Activated CD8-positive, alpha-beta memory T cell treated with anti-CD3 and anti-CD28 coated beads for 36 hours (primary cell): Measurements from ENCODE around the gene GPR26. TPM values are rescaled to one million over a fixed set of nuclear protein-coding genes. Genes with fewer than 3 reads are reported as not detected.

ENCODE experiments used
- CTCF ChIA-PET: fragments of 350-600 bp; sonication (Branson Sonifier 250); formaldehyde crosslinking; loops from one replicate; lab custom pipeline; 2021; ENCODE audit warnings: antibody characterized with exemption; lab: Charles Lee
- POLR2A ChIA-PET: fragments of 350-600 bp; sonication (Branson Sonifier 250); formaldehyde crosslinking; loops from one replicate; lab custom pipeline; 2021; ENCODE audit warnings: antibody characterized with exemption; lab: Charles Lee
- total RNA-seq, 2 experiments: library from RNA; stranded (reverse); gene quantifications; one replicate each; pipeline ENCODE4 v1.2.3, GENCODE V29; 2021

Gene GPR26
- total RNA-seq, 2 experiments from 2014 or later, result not detected

DNA sequence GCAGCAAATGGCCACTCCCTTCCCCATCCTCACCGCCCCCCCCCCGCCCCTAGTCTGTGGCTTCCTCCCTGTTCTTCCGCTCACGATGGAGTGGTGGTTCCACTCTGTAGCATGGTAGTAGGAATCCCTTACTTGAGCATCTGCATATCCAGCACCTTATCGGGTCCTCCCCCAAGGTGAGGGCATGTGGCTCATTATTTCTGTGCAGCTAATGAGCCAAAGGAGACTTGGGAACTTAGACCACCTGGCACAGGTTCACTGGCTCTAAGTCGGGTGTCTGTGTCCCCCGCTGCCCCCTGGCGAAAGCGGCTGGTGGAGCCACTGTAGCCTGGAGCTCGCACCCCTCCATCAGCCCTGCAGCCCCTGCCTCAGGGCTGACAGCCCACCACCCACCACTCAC is 22.8 kb upstream of the GPR26 start:
- ChIA-PET POLR2A (no interaction called here), CTCF (no interaction called here)

- ChIA-PET CTCF (no interaction called here), POLR2A (no interaction called here)
These were observed 21.1 kb upstream of the GPR26 start for GRCh38 chr10:123645016-123645415.

GRCh38 chr10:123645615-123646014 is 20.5 kb upstream of the GPR26 start:
- POLR2A ChIA-PET, result no interaction called here
- CTCF ChIA-PET, result no interaction called here

GRCh38 chr10:123648595-123648994 is 17.6 kb upstream of the GPR26 start:
- ChIA-PET CTCF (no interaction called here), POLR2A (no interaction called here)

DNA sequence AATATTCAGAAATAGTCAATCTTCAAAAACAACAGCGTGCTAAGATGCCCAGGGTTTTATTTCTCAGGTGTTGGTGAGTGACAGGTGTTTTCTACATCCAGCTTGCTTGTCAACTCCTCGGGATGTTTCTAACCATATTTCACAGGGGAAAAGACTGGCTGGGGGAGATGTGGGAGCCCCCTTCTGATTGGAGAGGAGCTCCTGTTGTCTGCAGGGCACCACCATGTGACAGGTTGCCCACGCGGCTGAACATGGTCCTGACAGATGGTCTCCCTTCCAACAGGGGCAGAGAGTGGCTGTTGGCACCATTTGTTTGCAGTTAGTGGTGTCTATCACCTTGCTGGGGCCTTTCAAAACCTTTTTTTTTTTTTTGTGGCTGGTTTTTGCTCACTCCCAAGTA is 16.5 kb upstream of the GPR26 start:
- ChIA-PET POLR2A (no interaction called here), CTCF (no interaction called here)

DNA sequence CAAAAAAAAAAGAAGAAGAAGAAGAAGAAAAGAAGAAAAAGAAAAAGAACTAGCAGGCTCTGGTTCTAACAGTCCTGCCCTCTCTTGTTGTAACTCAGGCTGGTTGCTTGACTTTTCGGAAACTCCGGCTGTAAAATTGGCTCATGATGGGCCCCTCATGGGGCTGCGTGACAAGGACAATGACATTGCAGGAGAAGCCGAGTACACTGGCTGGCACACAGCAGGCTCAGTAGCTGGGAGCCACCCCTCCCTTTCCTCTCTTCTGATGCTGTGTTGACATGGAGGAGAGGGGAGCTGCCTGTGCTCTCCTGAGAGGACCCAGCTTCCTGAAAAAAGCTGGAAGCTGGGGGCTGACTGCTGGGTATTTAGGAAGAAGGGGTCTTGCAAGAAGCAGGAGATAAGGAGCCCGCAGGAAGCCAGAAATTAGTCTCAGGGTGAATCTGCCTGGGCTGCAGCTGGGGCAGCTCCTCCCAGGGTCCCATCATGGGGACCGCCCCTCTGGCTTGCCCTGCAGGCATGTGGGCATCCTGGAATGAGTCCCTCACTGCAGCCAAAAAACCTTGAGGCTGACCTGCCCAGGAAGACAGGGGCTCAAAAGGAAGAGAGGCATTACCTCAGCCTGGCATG is 14.6 kb upstream of the GPR26 start:
- CTCF ChIA-PET, result no interaction called here
- POLR2A ChIA-PET, result no interaction called here

- CTCF ChIA-PET, result no interaction called here
- POLR2A ChIA-PET, result no interaction called here
These were observed 10.4 kb upstream of the GPR26 start for GRCh38 chr10:123655751-123656150.

DNA sequence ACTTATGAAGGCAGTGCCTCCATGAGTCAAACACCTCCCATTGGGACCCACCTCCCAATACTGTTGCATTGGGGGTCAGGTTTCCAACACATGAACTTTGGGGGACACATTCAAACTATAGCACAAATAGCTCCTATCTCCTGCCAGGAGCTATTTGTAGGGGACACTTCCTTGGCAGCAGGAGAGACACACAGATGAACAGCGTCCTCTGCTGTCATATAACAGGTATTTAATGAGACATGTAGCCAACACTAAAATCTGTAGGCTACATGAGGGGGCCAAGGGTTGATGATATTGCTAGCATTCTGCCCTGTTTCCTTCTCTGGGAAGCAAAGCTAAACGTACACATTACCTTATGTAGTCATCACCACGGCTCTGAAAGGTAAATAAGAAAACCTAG is 2.6 kb upstream of the GPR26 start:
- POLR2A ChIA-PET, result no interaction called here
- CTCF ChIA-PET, result no interaction called here

DNA sequence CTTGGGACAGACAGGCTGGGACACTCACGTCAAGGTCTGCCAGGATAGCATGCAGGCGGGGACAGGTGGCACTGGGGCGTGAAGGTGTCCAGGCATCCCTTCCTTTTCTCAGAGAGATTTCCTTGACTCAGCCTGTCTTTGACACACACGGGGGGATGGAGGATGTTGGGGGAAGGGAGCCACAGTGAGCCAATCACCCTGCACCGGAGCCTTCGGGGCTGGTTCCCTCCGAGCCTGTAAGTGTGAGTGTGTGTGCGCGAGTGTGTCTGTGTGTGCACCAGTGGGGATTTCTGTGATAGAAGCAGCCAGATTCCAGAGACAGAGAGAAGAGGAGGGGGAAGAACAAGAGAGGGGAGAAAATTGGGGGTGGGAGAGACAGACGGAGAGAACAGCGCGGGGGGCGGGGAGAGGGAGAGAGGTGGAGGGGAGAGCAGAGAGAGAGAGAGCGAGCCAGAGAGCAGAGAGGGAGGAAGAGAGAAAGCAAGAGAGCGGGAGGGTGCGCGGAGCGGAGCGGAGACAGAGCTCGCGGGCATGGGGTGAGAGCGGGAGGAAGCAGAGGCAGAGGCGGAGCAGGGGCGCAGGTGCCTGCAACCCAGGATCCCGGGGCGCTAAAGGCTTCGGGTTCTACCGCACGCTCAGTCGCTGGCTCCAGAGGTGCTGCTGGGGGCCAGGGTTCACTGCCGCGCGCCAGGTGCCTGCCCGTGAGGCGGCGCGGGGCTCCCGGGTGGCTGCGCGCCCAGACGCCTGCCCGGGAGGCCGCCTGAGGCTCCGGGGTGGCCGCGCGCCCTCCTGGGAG is 466 bp upstream of the GPR26 start:
- CTCF ChIA-PET, result no interaction called here
- POLR2A ChIA-PET, result no interaction called here

GRCh38 chr10:123669886-123670285 is 3.7 kb downstream of the GPR26 start:
- ChIA-PET POLR2A (no interaction called here), CTCF (no interaction called here)

DNA sequence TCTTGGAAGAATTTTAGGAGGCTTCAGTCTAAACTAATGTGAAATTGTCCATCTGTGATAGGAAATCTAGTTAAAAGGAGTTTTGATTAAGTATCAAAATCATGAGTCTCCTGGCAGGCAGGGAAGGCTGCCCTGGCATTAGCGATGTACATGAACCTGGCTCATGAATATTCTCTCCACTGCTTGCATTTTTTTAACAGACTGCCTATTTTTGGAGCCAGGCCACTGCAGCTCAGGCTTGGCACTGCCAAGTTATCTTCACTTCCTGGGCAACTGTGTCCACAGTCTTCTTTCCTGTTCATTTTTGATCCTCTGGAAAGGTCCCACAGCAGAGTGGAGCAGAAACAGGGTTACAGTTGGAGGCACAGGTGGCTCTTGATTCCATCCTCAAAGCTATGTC is 7.0 kb downstream of the GPR26 start:
- ChIA-PET POLR2A (no interaction called here), CTCF (no interaction called here)

GRCh38 chr10:123674741-123675140 is 8.6 kb downstream of the GPR26 start:
- POLR2A ChIA-PET, result no interaction called here
- CTCF ChIA-PET, result no interaction called here

DNA sequence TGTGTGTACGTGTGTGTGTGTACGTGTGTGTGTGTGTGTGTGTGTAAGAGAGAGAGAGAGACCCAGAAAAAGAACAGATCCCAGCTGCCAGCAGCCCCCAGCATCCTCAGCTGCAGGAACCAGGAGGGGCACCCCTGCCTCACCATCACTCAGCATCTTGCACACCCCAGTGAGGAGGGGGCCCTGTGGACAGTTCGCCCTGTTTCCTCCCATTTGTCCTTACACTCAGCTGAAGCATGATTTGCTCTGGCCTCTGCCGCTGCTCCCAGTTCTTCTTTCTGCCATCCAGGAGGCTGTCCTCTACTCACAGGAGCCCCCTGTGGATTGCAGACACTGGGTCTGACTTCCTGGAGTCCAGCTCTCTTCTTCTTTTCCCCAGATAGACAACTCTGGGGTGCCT is 9.7 kb downstream of the GPR26 start:
- ChIA-PET POLR2A (no interaction called here), CTCF (no interaction called here)

DNA sequence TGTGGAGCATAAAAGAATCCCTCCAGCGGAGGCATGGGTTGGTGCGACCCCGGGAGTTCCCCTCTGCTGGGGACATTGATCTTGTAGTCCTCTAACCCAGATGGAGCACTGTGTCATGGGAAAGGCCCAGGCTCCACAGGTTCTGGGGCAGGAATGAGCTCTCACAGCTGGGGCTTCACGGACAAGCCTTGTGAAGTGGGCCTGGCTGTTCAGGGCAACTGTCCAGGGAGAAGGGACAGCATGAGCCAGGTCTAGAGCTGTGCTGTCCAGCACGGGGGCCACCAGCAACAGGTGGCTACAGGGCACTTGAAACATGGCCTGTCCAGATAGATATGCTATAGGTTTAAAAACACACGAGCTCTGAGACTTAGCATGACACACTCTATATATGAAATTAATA is 11.4 kb downstream of the GPR26 start:
- CTCF ChIA-PET, result no interaction called here
- POLR2A ChIA-PET, result no interaction called here

DNA sequence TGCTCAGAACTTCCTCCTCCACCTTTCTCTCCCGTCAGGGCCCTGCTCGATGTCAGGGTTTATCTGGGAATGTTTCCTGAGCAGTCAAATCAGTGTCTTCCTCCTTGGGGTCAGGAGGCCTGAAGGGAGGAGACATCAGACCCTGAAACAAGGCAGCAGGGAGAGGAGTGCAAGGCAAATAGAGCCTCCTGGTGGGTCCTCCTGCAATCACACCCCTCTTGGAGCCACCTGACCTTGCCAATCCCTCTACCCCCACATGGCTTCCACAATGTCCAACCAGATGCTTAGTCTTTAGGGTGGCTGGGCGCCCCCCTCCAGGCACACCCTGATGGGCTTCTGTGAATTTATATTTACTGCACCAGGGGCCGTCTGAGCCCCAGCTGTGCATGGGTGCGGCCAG is 12.2 kb downstream of the GPR26 start:
- POLR2A ChIA-PET, result no interaction called here
- CTCF ChIA-PET, result no interaction called here

- ChIA-PET POLR2A (no interaction called here), CTCF (no interaction called here)
These were observed 15.1 kb downstream of the GPR26 start for GRCh38 chr10:123681285-123681684.

DNA sequence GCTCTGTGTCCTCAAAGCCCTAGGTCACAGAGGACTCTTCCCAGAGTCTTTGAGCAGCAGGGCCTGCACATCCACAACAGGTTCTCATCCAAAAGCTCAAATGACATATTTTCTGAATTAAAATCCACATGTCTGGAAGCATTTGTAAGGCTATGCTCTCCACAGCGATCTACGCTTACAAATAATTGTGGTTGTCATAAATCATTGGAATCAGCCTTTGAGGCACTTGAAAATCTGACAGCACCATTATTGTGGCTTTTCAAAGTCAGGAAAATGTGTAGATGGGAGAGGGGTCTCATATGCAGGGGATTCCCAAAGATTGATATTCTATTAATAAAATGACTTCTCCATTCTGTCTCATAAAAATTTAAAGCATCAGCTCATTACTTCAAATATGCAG is 16.3 kb downstream of the GPR26 start:
- CTCF ChIA-PET, result no interaction called here

GRCh38 chr10:123683459-123683858 is 17.3 kb downstream of the GPR26 start:
- CTCF ChIA-PET, result no interaction called here
- POLR2A ChIA-PET, result no interaction called here

More for the DNA sequence above, 16.3 kb downstream of the GPR26 start:
- POLR2A ChIA-PET, result no interaction called here

- ChIA-PET POLR2A (no interaction called here), CTCF (no interaction called here)
These were observed 17.7 kb downstream of the GPR26 start for GRCh38 chr10:123683865-123684264.

DNA sequence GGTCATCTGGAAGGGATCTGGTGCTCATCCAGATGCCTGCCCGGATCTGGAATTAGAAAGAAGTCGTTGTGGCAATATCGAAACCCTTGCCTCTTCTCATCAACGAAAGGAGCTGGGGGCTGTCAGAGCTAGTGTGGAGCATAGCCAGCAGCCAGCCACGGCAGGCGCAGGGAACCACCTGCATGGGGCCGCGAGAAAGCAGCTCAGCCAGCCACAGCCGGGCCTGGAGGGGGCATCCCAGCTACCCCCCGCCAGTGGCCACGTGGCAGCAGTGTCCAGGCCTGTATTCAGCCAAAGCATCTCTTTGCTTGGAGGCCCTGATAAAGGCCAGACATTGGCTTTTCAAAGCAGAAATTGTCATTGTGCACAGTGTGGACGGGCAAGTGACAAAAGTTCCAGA is 19.1 kb downstream of the GPR26 start:
- CTCF ChIA-PET, result no interaction called here
- POLR2A ChIA-PET, result no interaction called here

GRCh38 chr10:123687758-123688157 is 21.6 kb downstream of the GPR26 start:
- CTCF ChIA-PET, result no interaction called here
- POLR2A ChIA-PET, result no interaction called here
